NOMO-1 (cell line): ENCODE results near the gene VSX1.

ENCODE experiments used
- DNase-seq, 2 experiments: peaks; one replicate each; lab custom pipeline; 2025; ENCODE audit not compliant: unreplicated experiment in 2 of 2; lab: John Stamatoyannopoulos, UW

The VSX1 gene

GRCh38 chr20:25067102-25067987 lies 14.6 kb downstream of the VSX1 start:
- no peak for DNase-seq

GRCh38 chr20:25066386-25066785 lies 15.6 kb downstream of the VSX1 start:
- no peak for DNase-seq

- peak; percentile 22 to 50 for DNase-seq
Observed at GRCh38 chr20:25065625-25066338, 16.2 kb downstream of the VSX1 start.

- DNase-seq: no peak
Observed at GRCh38 chr20:25065072-25065624, 16.8 kb downstream of the VSX1 start.

GRCh38 chr20:25064561-25065071 lies 17.3 kb downstream of the VSX1 start:
- DNase-seq: no peak

- DNase-seq: no peak
Observed at GRCh38 chr20:25063981-25064380, 18.0 kb downstream of the VSX1 start.

- no peak for DNase-seq
Observed at GRCh38 chr20:25063546-25063945, 18.4 kb downstream of the VSX1 start.

- DNase-seq: no peak
Observed at GRCh38 chr20:25062841-25063240, 19.1 kb downstream of the VSX1 start.

GRCh38 chr20:25061821-25062530 lies 20.0 kb downstream of the VSX1 start:
- no peak for DNase-seq

- no peak for DNase-seq
Observed at GRCh38 chr20:25061103-25061799, 20.7 kb downstream of the VSX1 start.

GRCh38 chr20:25059866-25060465 lies 22.0 kb downstream of the VSX1 start:
- DNase-seq: no peak

- DNase-seq: peak in 1 of 2 experiments; percentile 7
Observed at GRCh38 chr20:25058847-25059810, 22.8 kb downstream of the VSX1 start.

GRCh38 chr20:25058051-25058846 lies 23.7 kb downstream of the VSX1 start, which contains the start of gene ACSS1:
TSS of gene ACSS1 (minus strand) at chr20:25058139. CDS start at chr20:25058102, 37 bp downstream.
- DNase-seq: peak; percentile 42 to 57

GRCh38 chr20:25057234-25058050 lies 24.5 kb downstream of the VSX1 start:
- DNase-seq: peak; percentile 31 to 38

- DNase-seq: no peak
Observed at GRCh38 chr20:25056690-25057233, 25.2 kb downstream of the VSX1 start.

- DNase-seq: no peak
Observed at GRCh38 chr20:25055711-25056495, 26.0 kb downstream of the VSX1 start.
